RPMI7951 (cell line): ENCODE results near the gene OPCML. TPM values are rescaled to one million over a fixed set of nuclear protein-coding genes. Genes with fewer than 3 reads are reported as not detected.

Experiments used
- DNase-seq: peaks from one replicate; pipeline ENCODE4 v3.0.0-alpha.2; 2012; ENCODE audit warnings: low read depth
- total RNA-seq: library from RNA; depleted of rRNA; stranded (reverse); fragments of >200 nt; shearing (Covaris generic); gene quantifications from 2 replicates; pipeline ENCODE4 v1.2.3, GENCODE V29; 2014

OPCML gene
- total RNA-seq, 1 experiment from 2014 or later, result not detected

- peak; percentile 13 for DNase-seq
Observed at GRCh38 chr11:132490978-132491377, 1041.3 kb downstream of the OPCML start.

- DNase-seq, result no peak
Observed at GRCh38 chr11:132486060-132486459, 1046.2 kb downstream of the OPCML start.

GRCh38 chr11:132475026-132475425 is 1057.3 kb downstream of the OPCML start:
- peak; percentile 22 for DNase-seq

- DNase-seq, result no peak
Observed at GRCh38 chr11:132472411-132473172, 1059.7 kb downstream of the OPCML start.

GRCh38 chr11:132471466-132471865 is 1060.8 kb downstream of the OPCML start:
- peak; percentile 37 for DNase-seq

- DNase-seq, result no peak
Observed at GRCh38 chr11:132466983-132467382, 1065.3 kb downstream of the OPCML start.

GRCh38 chr11:132464939-132465338 is 1067.4 kb downstream of the OPCML start:
- DNase-seq, result no peak

GRCh38 chr11:132464003-132464342 is 1068.3 kb downstream of the OPCML start:
- DNase-seq, result peak; percentile 34

GRCh38 chr11:132463295-132464002 is 1068.9 kb downstream of the OPCML start:
- DNase-seq, result no peak

- DNase-seq, result no peak
Observed at GRCh38 chr11:132459736-132460135, 1072.6 kb downstream of the OPCML start.

GRCh38 chr11:132457445-132457844 is 1074.9 kb downstream of the OPCML start:
- no peak for DNase-seq

GRCh38 chr11:132456751-132457328 is 1075.5 kb downstream of the OPCML start:
- no peak for DNase-seq

- DNase-seq, result no peak
Observed at GRCh38 chr11:132455044-132455443, 1077.3 kb downstream of the OPCML start.

- peak; percentile 37 for DNase-seq
Observed at GRCh38 chr11:132453406-132453805, 1078.9 kb downstream of the OPCML start.

GRCh38 chr11:132452616-132453015 is 1079.7 kb downstream of the OPCML start:
- no peak for DNase-seq

GRCh38 chr11:132451942-132452601 is 1080.2 kb downstream of the OPCML start:
- no peak for DNase-seq

GRCh38 chr11:132450631-132451030 is 1081.7 kb downstream of the OPCML start:
- DNase-seq, result no peak

GRCh38 chr11:132448334-132448995 is 1083.8 kb downstream of the OPCML start:
- peak; percentile 24 for DNase-seq

- no peak for DNase-seq
Observed at GRCh38 chr11:132447761-132448160, 1084.5 kb downstream of the OPCML start.

GRCh38 chr11:132445859-132446291 is 1086.4 kb downstream of the OPCML start:
- DNase-seq, result no peak

GRCh38 chr11:132444911-132445310 is 1087.4 kb downstream of the OPCML start:
- DNase-seq, result peak; percentile 7
